Coronary artery (tissue), 2 donors: ENCODE data around the gene PORCN.

ENCODE experiments used
- DNase-seq: peaks from one replicate; pipeline ENCODE4 v3.0.0-alpha.2; 2017; ENCODE audit warnings: low spot score
- H3K27ac ChIP-seq, 2 donors: fragments of 200-600 bp; sonication (generic); one replicate each; pipeline ENCODE4 v1.5.1; 2016 to 2019
- H3K4me3 ChIP-seq: fragments of 200-600 bp; sonication (generic); 2 replicates; pipeline ENCODE4 v1.5.1; 2016; ENCODE audit warnings: mild to moderate bottlenecking, moderate library complexity
- TF ChIP-seq, protein P1 (sequence below): fragments of 200-600 bp; sonication (generic); IDR thresholded peaks from one replicate; pipeline ENCODE4 v1.5.1; 2019; ENCODE audit warnings: antibody characterized with exemption

PORCN gene

DNA sequence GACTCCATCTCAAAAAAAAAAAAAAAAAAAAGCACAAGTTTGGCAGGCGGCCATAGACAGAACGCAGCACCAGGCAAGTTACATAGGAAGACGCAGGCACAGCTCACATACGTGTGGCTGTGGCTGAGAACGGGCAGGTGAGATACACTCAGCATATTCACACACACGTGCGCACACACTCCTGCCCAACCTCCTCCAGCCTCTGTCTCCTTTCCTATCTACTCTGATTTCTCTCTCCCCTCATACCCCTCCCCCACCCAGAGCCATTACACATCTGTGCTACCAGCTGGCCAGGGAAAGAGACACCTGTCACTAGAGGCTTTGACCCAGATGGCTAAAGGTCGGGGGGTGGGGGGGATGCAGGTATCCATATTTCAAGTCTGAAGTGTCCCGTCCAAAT lies 36.6 kb upstream of the PORCN start:
- Histone ChIP-seq H3K4me3 (no peak overlapping the region), H3K27ac (no peak overlapping the region)
- no peak for DNase-seq
- TF ChIP-seq, protein P1, sequence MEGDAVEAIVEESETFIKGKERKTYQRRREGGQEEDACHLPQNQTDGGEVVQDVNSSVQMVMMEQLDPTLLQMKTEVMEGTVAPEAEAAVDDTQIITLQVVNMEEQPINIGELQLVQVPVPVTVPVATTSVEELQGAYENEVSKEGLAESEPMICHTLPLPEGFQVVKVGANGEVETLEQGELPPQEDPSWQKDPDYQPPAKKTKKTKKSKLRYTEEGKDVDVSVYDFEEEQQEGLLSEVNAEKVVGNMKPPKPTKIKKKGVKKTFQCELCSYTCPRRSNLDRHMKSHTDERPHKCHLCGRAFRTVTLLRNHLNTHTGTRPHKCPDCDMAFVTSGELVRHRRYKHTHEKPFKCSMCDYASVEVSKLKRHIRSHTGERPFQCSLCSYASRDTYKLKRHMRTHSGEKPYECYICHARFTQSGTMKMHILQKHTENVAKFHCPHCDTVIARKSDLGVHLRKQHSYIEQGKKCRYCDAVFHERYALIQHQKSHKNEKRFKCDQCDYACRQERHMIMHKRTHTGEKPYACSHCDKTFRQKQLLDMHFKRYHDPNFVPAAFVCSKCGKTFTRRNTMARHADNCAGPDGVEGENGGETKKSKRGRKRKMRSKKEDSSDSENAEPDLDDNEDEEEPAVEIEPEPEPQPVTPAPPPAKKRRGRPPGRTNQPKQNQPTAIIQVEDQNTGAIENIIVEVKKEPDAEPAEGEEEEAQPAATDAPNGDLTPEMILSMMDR: no peak

DNA sequence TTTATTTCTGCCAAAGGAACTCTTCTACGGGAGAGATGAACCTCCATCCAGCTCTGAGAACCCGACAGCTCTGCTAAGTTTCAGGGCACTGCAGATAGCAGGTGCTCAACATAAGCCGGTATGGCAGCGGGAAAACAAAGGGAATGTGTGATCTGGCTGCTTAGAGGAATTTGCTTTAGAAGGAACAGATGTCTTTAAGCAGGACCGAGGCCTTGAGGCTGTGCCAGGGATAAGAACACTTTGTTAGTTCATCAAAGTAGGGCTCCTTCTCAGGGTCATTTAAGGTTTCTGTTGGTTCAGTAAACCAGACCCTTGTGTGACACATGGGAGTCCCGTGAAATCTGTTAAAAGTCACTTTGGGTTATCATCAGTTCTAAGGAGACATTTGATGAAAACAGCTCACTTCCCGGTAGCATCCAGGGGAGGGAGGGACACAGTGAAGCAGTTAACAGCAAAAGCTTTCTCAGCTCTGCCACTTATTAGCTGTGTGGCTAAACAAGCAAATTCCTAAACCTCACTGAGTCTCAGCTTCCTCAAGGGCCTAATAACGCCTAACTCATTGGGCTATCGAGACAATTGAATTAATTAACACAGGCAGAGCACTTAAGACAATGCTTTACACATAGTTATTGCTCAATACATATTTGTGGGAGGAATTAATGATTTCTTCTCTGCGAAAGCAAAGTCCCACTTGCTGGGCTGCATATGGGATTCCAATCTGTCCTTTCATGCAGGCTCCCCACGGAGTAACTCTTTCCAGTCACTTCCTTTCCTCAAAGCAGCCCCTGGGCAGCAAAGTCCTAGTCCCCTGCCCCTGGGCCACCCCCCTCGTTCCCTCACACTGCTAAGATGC lies 35.7 kb upstream of the PORCN start:
- TF ChIP-seq, protein P1: no peak
- Histone ChIP-seq H3K4me3 (no peak overlapping the region), H3K27ac (no peak overlapping the region)
- DNase-seq: no peak

DNA sequence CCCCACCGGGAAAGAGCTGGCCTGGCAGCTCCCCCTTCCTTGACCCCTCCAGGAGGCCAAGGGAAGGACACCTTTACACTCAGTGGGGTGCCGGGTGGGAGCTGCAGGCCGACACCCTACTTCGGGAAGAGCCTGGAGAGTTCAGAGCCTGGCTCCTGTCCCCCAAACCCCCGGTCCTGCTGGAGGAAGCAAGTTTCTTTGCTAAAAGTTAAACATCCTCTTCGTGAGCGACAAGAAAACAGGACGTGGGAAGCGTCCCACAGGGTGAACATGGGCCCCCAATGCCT lies 35.1 kb upstream of the PORCN start:
- no peak for DNase-seq
- Histone ChIP-seq H3K4me3 (no peak overlapping the region), H3K27ac (no peak overlapping the region)
- TF ChIP-seq, protein P1: no peak

DNA sequence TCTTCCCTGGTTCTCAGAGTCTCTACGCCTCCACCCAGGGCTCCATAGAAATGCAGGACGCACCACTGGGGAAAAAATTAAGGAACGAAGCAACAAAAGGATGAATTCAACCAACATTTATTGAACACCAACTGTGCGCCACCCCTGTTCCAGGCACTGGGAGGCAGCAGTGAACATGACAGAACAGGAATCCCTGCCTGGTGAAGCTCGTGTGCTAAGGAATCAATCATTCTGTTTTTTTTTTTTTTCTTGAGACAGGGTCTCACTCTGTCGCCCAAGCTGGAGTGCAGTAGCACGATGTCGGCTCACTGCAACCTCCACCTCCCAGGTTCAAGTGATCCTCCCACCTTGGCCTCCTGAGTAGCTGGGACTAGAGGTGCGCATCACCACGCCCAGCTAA lies 34.7 kb upstream of the PORCN start:
- DNase-seq: no peak
- TF ChIP-seq, protein P1: no peak
- Histone ChIP-seq H3K4me3 (no peak overlapping the region), H3K27ac (no peak overlapping the region)

DNA sequence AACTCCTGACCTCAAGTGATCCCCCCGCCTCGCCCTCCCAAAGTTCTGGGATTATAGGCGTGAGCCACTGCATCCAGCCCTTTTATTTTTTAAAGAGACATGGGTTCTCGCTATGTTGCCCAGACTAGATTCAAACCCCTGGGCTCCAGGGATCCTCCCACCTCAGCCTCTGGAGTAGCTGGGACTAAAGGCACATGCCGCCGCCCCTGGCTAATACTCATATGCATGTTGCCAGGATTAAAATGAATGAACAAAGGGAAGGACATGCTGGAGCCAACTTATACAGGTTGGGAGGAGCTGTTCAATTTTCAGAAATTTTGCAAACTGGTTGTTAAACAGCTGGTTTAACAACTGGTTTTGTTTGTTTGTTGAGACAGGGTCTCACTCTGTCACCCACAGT lies 34.2 kb upstream of the PORCN start:
- no peak for DNase-seq
- TF ChIP-seq, protein P1: no peak
- Histone ChIP-seq H3K4me3 (no peak overlapping the region), H3K27ac (no peak overlapping the region)

DNA sequence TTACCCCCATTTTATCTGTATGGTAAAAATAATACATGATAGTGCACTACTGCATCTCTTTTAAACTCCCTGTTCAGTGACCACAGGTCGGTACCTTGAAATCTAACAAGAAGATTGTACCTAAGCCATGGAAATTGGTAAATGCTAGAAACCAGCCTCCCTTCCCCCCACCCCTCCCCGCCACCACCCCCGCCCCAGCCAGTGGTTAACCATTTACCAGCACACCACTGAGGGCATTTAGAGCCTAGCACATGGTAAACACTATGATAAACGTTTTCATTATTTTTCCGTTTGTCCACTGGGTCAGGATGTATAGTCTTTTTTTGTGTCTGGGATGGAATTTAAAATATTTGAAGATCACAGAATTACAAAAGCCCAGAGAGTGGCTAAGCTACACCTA lies 33.5 kb upstream of the PORCN start:
- peak overlapping the region; percentile 92 for H3K4me3 ChIP-seq
- TF ChIP-seq, protein P1: no peak
- H3K27ac ChIP-seq: peak overlapping the region; percentile 73 to 92
- no peak for DNase-seq
